Measurements from ENCODE around the gene HSD17B1.

HSD17B1 gene

DNA sequence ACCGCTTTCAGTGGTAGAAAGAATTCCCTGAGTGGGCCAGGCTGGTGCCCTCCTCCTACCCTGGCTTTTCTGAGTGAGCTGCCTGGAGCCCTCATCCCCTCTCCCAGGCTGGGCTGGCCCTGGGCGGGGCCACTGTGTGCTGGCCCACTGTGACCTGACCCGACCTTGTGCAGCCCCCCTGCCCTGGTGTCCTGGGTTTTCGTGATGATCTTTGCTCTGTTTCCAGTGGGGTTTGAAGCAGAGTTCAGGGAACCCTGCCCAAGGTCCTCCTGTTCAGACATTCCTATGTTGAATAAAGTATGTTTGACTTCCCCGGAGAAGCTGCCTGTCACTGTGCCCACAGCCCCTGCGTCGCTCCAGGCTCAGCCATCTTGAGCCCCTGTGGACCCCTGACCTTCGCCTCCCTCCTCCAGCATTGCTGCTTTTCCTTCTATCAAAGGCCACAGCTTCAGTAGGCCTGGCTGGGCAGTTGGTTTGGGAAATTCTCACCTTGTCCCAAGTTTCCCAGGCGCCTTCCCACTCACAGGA, 30.4 kb upstream of the HSD17B1 start:
- Histone ChIP-seq H4K20me1 (ENCODE audit: insufficient read depth, low read length) (no peaks in the 10 kb centered on the region), H3K9me3 (ENCODE audit: low read length) (no peaks in the 10 kb centered on the region), H3K27ac (ENCODE audit: low read depth, low read length, poor library complexity, severe bottlenecking) (no peak overlapping the region), H3F3A (ENCODE audit: insufficient read depth, low read length) (no peaks in the 10 kb centered on the region), H3K9ac (ENCODE audit: low read length) (no peak overlapping the region), H2AFZ (ENCODE audit: low read length) (no peak overlapping the region), H3K27me3 (ENCODE audit: insufficient read depth, low read length) (no peaks in the 10 kb centered on the region), H3K4me2 (ENCODE audit: low read length) (no peak overlapping the region), H3K79me2 (ENCODE audit: insufficient read depth, low read length) (no peaks in the 10 kb centered on the region), H3K4me1 (ENCODE audit: insufficient read depth, low read length, severe bottlenecking) (no peaks in the 10 kb centered on the region), H3K9me2 (ENCODE audit: low read depth, low read length) (no peaks in the 10 kb centered on the region), H3K4me3 (ENCODE audit: low read depth, low read length, poor library complexity, severe bottlenecking) (no peak overlapping the region), H3K36me3 (ENCODE audit: insufficient read depth, low read length) (peaks cover 10% of the 10 kb centered on the region; the same call in 1 of the 2 replicates)
- no peak for TF ChIP-seq EZH2 (IDR thresholded peaks at IDR 0.05; ENCODE audit: borderline replicate concordance, low read length)
- TF ChIP-seq, protein P1, sequence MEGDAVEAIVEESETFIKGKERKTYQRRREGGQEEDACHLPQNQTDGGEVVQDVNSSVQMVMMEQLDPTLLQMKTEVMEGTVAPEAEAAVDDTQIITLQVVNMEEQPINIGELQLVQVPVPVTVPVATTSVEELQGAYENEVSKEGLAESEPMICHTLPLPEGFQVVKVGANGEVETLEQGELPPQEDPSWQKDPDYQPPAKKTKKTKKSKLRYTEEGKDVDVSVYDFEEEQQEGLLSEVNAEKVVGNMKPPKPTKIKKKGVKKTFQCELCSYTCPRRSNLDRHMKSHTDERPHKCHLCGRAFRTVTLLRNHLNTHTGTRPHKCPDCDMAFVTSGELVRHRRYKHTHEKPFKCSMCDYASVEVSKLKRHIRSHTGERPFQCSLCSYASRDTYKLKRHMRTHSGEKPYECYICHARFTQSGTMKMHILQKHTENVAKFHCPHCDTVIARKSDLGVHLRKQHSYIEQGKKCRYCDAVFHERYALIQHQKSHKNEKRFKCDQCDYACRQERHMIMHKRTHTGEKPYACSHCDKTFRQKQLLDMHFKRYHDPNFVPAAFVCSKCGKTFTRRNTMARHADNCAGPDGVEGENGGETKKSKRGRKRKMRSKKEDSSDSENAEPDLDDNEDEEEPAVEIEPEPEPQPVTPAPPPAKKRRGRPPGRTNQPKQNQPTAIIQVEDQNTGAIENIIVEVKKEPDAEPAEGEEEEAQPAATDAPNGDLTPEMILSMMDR (IDR thresholded peaks at IDR 0.05; ENCODE audit: low read length) = no peak

DNA sequence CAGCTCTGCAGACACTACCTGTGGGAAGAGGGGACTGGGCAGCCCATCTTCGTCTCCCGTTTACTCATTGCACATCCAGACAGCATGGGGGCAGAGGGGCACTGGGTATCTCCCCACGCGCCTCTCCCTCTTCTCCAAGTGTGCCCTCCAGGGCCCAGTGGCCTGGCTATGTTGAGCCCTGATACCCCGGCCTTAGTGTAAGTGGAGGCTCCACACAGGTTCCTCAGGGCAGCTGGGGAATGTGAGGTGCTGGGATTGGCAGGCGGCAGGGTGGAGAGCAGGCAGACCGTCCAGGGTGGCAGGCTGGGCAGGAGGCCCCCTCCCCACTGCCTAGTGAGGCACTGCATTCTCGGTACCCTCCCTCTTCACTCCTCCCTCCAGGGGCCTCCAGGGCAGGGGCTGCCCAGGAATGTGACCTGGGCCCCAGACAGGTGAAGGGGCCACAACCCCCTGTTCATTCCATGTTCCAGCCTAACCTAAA, 29.9 kb upstream of the HSD17B1 start:
- no peak overlapping the region for H3K4me2 ChIP-seq (ENCODE audit: low read length)
- no peak overlapping the region for H2AFZ ChIP-seq (ENCODE audit: low read length)
- no peaks in the 10 kb centered on the region for H3K9me2 ChIP-seq (ENCODE audit: low read depth, low read length)
- no peaks in the 10 kb centered on the region for H3F3A ChIP-seq (ENCODE audit: insufficient read depth, low read length)
- H3K27me3 ChIP-seq (ENCODE audit: insufficient read depth, low read length) = no peaks in the 10 kb centered on the region
- no peaks in the 10 kb centered on the region for H3K9me3 ChIP-seq (ENCODE audit: low read length)
- TF ChIP-seq, protein P1 (IDR thresholded peaks at IDR 0.05; ENCODE audit: low read length) = no peak
- no peak for TF ChIP-seq EZH2 (IDR thresholded peaks at IDR 0.05; ENCODE audit: borderline replicate concordance, low read length)
- H3K79me2 ChIP-seq (ENCODE audit: insufficient read depth, low read length) = no peaks in the 10 kb centered on the region
- no peak overlapping the region for H3K27ac ChIP-seq (ENCODE audit: low read depth, low read length, poor library complexity, severe bottlenecking)
- no peaks in the 10 kb centered on the region for H4K20me1 ChIP-seq (ENCODE audit: insufficient read depth, low read length)
- H3K36me3 ChIP-seq (ENCODE audit: insufficient read depth, low read length) = peaks cover 10% of the 10 kb centered on the region; the same call in 1 of the 2 replicates
- H3K9ac ChIP-seq (ENCODE audit: low read length) = no peak overlapping the region
- H3K4me3 ChIP-seq (ENCODE audit: low read depth, low read length, poor library complexity, severe bottlenecking) = no peak overlapping the region
- no peaks in the 10 kb centered on the region for H3K4me1 ChIP-seq (ENCODE audit: insufficient read depth, low read length, severe bottlenecking)

DNA sequence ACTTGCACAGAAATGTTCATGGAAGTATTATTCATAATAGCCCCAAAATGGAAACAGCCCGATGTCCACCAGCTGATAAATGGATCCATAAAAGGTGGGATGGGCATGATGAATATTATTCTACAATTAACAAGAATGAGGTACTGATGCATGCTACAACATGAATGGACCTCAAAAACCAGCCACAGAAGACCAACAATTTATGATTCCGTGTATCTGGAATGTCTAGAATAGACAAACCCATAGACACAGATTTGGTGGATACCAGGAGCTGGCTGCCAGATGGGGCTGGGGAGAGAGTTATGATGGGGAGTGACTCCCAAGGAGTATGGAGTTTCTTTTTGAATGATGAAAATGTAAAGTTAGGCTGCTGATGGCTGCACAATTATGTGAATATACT, 27.5 kb upstream of the HSD17B1 start:
- H3K4me2 ChIP-seq (ENCODE audit: low read length) = no peak overlapping the region
- H4K20me1 ChIP-seq (ENCODE audit: insufficient read depth, low read length) = no peaks in the 10 kb centered on the region
- no peaks in the 10 kb centered on the region for H3K9me3 ChIP-seq (ENCODE audit: low read length)
- H2AFZ ChIP-seq (ENCODE audit: low read length) = no peak overlapping the region
- TF ChIP-seq EZH2 (IDR thresholded peaks at IDR 0.05; ENCODE audit: borderline replicate concordance, low read length) = no peak
- TF ChIP-seq, protein P1 (IDR thresholded peaks at IDR 0.05; ENCODE audit: low read length) = no peak
- no peak overlapping the region for H3K4me3 ChIP-seq (ENCODE audit: low read depth, low read length, poor library complexity, severe bottlenecking)
- no peaks in the 10 kb centered on the region for H3K9me2 ChIP-seq (ENCODE audit: low read depth, low read length)
- no peaks in the 10 kb centered on the region for H3F3A ChIP-seq (ENCODE audit: insufficient read depth, low read length)
- no peaks in the 10 kb centered on the region for H3K79me2 ChIP-seq (ENCODE audit: insufficient read depth, low read length)
- H3K27ac ChIP-seq (ENCODE audit: low read depth, low read length, poor library complexity, severe bottlenecking) = no peak overlapping the region
- peaks cover 10% of the 10 kb centered on the region; the same call in 1 of the 2 replicates for H3K36me3 ChIP-seq (ENCODE audit: insufficient read depth, low read length)
- H3K27me3 ChIP-seq (ENCODE audit: insufficient read depth, low read length) = no peaks in the 10 kb centered on the region; the same call in 1 of the 2 replicates
- H3K4me1 ChIP-seq (ENCODE audit: insufficient read depth, low read length, severe bottlenecking) = peaks cover 7% of the 10 kb centered on the region
- H3K9ac ChIP-seq (ENCODE audit: low read length) = no peak overlapping the region
